ENCODE measurements around the gene ZBTB48.

DNA sequence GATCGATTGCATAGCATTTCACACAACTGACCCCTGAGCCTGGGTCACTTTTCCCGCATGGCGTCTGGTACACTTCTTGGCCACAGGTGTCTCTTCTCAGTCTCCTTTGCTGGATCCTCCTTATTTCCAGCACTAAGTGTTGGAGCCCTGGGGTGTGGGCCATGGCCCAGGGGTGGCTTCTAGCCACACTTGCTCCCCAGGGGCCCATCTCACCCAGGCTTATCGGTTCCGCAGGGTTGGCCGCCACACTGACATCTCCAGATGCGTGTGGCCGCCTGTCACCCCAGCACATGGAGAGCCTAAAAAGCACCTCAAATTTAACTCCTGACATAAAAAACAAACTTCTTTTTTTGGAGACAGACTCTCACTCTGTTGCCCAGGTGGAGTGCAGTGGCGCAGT is 47.2 kb downstream of the ZBTB48 start:
- TF ChIP-seq, protein P1, sequence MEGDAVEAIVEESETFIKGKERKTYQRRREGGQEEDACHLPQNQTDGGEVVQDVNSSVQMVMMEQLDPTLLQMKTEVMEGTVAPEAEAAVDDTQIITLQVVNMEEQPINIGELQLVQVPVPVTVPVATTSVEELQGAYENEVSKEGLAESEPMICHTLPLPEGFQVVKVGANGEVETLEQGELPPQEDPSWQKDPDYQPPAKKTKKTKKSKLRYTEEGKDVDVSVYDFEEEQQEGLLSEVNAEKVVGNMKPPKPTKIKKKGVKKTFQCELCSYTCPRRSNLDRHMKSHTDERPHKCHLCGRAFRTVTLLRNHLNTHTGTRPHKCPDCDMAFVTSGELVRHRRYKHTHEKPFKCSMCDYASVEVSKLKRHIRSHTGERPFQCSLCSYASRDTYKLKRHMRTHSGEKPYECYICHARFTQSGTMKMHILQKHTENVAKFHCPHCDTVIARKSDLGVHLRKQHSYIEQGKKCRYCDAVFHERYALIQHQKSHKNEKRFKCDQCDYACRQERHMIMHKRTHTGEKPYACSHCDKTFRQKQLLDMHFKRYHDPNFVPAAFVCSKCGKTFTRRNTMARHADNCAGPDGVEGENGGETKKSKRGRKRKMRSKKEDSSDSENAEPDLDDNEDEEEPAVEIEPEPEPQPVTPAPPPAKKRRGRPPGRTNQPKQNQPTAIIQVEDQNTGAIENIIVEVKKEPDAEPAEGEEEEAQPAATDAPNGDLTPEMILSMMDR (IDR thresholded peaks at IDR 0.05), result no peak
- TF ChIP-seq POLR2A (IDR thresholded peaks at IDR 0.05), result no peak

Measured in uterus (tissue), 2 donors.